ENCODE measurements around the gene ABCG1.

- TF ChIP-seq CTCF (IDR thresholded peaks at IDR 0.05) (no peak), EZH2 (IDR thresholded peaks at IDR 0.05) (no peak), EZH2phosphoT487 (IDR thresholded peaks at IDR 0.05) (no peak)
These were observed 73.0 kb downstream of the ABCG1 start for GRCh38 chr21:42291751-42292562.
